ENCODE measurements around the gene G6PC1. TPM values are rescaled to one million over a fixed set of nuclear protein-coding genes. Genes with fewer than 3 reads are reported as not detected.
"Not testable (repeated sequence)": the region's sequence is repeated elsewhere in the genome, so short reads cannot be mapped to it uniquely, and the experiment has no call there.

Gene G6PC1
- total RNA-seq, 1 donor from 2014 or later = not detected

- no peak overlapping the region for H3K27ac Mint-ChIP-seq (ENCODE audit: unreplicated experiment)
- H3K4me1 Mint-ChIP-seq (ENCODE audit: unreplicated experiment) = peaks cover 24% of the 10 kb centered on the region
- no peak for TF ChIP-seq CTCF (IDR thresholded peaks at IDR 0.05; ENCODE audit: unreplicated experiment)
- H3K9me3 Mint-ChIP-seq (ENCODE audit: unreplicated experiment) = no peaks in the 10 kb centered on the region
- no peak overlapping the region for H3K4me3 Mint-ChIP-seq (ENCODE audit: unreplicated experiment)
- peaks cover 11% of the 10 kb centered on the region for H3K27me3 Mint-ChIP-seq (ENCODE audit: unreplicated experiment)
- DNase-seq (ENCODE audit: low spot score) = no peak
- peaks cover 3% of the 10 kb centered on the region for H3K36me3 Mint-ChIP-seq (ENCODE audit: low read depth, unreplicated experiment)
Observed at GRCh38 chr17:42882166-42882565, 18.4 kb upstream of the G6PC1 start.

- H3K4me1 Mint-ChIP-seq (ENCODE audit: unreplicated experiment) = peaks cover 14% of the 10 kb centered on the region
- no peak for TF ChIP-seq CTCF (IDR thresholded peaks at IDR 0.05; ENCODE audit: unreplicated experiment)
- H3K27ac Mint-ChIP-seq (ENCODE audit: unreplicated experiment) = no peak overlapping the region
- no peaks in the 10 kb centered on the region for H3K36me3 Mint-ChIP-seq (ENCODE audit: low read depth, unreplicated experiment)
- peaks cover 10% of the 10 kb centered on the region for H3K27me3 Mint-ChIP-seq (ENCODE audit: unreplicated experiment)
- H3K4me3 Mint-ChIP-seq (ENCODE audit: unreplicated experiment) = no peak overlapping the region
- DNase-seq (ENCODE audit: low spot score) = no peak
- no peaks in the 10 kb centered on the region for H3K9me3 Mint-ChIP-seq (ENCODE audit: unreplicated experiment)
Observed at GRCh38 chr17:42883802-42884558, 16.6 kb upstream of the G6PC1 start.

GRCh38 chr17:42885806-42886205, 14.8 kb upstream of the G6PC1 start:
- H3K9me3 Mint-ChIP-seq (ENCODE audit: unreplicated experiment); H3K27me3 Mint-ChIP-seq (ENCODE audit: unreplicated experiment); H3K27ac Mint-ChIP-seq (ENCODE audit: unreplicated experiment); H3K4me3 Mint-ChIP-seq (ENCODE audit: unreplicated experiment); DNase-seq (ENCODE audit: low spot score); H3K36me3 Mint-ChIP-seq (ENCODE audit: low read depth, unreplicated experiment): not testable (repeated sequence)
- H3K4me1 Mint-ChIP-seq (ENCODE audit: unreplicated experiment) = peaks cover 18% of the 10 kb centered on the region

- no peaks in the 10 kb centered on the region for H3K9me3 Mint-ChIP-seq (ENCODE audit: unreplicated experiment)
- H3K36me3 Mint-ChIP-seq (ENCODE audit: low read depth, unreplicated experiment) = no peaks in the 10 kb centered on the region
- no peak for DNase-seq (ENCODE audit: low spot score)
- H3K27me3 Mint-ChIP-seq (ENCODE audit: unreplicated experiment) = peaks cover 5% of the 10 kb centered on the region
- no peak for TF ChIP-seq CTCF (IDR thresholded peaks at IDR 0.05; ENCODE audit: unreplicated experiment)
- peak overlapping the region; percentile 28 for H3K27ac Mint-ChIP-seq (ENCODE audit: unreplicated experiment)
- peak overlapping the region; percentile 5 for H3K4me3 Mint-ChIP-seq (ENCODE audit: unreplicated experiment)
- H3K4me1 Mint-ChIP-seq (ENCODE audit: unreplicated experiment) = peaks cover 22% of the 10 kb centered on the region
Observed at GRCh38 chr17:42886283-42887176, 14.1 kb upstream of the G6PC1 start.

GRCh38 chr17:42889809-42890208, 10.8 kb upstream of the G6PC1 start:
- Mint-ChIP-seq H3K4me1 (ENCODE audit: unreplicated experiment) (peaks cover 47% of the 10 kb centered on the region), H3K9me3 (ENCODE audit: unreplicated experiment) (no peaks in the 10 kb centered on the region), H3K27ac (ENCODE audit: unreplicated experiment) (no peak overlapping the region), H3K27me3 (ENCODE audit: unreplicated experiment) (peaks cover 2% of the 10 kb centered on the region), H3K36me3 (ENCODE audit: low read depth, unreplicated experiment) (no peaks in the 10 kb centered on the region), H3K4me3 (ENCODE audit: unreplicated experiment) (no peak overlapping the region)
- no peak for TF ChIP-seq CTCF (IDR thresholded peaks at IDR 0.05; ENCODE audit: unreplicated experiment)
- DNase-seq (ENCODE audit: low spot score) = no peak
